CD4-positive, alpha-beta T cell treated with Interleukin-10 for 1 hour (primary cell): ENCODE measurements around the gene PPP1R26.

Experiments
- DNase-seq: peaks from one replicate; pipeline ENCODE4 v3.0.0-alpha.2; 2020

The PPP1R26 gene

DNA sequence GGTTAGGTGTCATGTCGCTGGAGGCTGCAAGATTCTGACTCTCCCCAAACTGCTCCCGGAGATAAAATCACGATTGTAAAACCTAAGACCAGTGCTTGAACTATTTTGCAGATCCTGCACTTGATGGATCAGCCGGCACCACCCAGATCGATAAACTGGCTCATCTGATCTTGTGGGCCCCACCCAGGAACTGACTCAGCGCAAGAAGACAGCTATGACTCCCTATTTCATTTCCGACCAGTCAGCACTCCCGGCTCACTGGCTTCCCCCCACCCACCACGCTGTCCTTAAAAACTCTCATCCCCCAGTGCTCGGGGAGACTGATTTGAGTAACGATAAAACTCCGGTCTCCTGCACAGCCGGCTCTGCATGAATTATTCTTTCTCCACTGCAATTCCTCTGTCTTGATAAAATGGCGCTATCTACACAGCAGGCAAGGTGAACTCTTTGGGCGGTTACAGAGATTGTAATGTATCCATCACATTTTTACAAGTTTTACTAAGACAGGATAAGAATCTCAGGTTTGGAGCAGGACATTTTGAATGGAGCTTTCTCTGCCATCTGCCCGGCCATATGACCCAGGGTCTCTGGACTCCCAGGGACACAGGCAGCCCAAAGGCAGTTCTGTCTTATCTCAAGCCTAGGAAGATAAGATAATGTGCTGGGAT, 10.6 kb upstream of the PPP1R26 start:
- peak; percentile 43 for DNase-seq

- no peak for DNase-seq
Observed at GRCh38 chr9:135471791-135472640, 7.6 kb upstream of the PPP1R26 start.

- no peak for DNase-seq
Observed at GRCh38 chr9:135473972-135474543, 5.5 kb upstream of the PPP1R26 start.

GRCh38 chr9:135474915-135475314, 4.7 kb upstream of the PPP1R26 start:
- DNase-seq = peak; percentile 8

DNA sequence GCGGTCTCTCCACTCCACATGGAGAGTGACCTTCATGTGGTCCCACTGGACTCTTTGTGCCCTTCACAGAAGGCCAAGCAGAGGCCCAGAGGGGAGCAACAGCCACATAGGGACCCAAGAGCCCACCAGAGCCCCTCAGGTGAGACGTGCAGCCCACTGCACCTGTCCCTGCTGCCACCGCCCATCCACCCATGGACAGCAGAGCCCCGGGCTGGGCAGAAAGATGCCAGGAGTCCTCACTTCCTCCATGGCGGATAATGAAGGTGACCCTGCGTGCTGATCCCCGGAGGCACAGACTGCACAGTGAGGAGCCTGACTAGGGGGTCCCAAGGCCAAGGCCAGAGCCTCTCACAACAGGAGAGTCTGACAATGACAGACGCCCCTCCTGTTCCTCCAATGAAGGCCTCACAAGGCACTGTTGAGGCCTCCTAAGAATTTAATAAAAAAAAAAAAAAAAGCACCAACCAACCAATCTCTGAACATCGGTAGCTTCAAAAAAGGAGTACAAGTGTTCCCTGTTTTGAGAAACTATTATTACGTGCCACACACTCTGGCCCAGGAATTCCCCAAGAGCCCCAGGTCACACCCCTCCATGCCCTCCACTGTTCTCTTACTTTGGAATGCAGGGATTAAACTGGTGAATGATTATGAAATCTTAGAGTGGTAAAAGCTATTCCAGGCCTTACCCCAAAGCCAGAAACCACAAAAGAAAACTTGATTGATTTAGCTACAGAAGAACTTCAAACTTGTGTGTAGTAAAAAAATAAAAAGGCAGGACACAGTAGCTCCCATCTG, 2.8 kb upstream of the PPP1R26 start:
- no peak for DNase-seq

DNA sequence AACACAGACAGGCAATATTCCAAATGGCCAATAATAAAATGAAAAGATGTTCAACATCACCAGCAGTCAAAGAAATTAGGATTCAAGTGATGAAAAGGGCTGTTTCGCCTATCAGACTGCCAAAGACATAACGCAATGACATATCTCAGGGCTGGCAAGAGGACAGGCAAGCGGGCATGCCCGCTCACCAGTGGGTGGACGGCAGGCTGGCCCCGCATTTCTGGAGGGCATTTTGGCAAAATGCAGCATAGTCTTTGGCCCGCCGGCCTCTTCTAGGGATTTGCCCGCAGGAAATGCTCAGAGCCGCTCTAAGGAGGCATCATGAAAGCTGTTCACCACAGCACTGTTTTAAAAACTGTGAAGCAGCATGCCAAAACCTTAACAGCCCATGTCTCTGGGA, 1.4 kb upstream of the PPP1R26 start:
- no peak for DNase-seq

- DNase-seq = no peak
Observed at GRCh38 chr9:135478829-135479468, 633 bp upstream of the PPP1R26 start.

DNA sequence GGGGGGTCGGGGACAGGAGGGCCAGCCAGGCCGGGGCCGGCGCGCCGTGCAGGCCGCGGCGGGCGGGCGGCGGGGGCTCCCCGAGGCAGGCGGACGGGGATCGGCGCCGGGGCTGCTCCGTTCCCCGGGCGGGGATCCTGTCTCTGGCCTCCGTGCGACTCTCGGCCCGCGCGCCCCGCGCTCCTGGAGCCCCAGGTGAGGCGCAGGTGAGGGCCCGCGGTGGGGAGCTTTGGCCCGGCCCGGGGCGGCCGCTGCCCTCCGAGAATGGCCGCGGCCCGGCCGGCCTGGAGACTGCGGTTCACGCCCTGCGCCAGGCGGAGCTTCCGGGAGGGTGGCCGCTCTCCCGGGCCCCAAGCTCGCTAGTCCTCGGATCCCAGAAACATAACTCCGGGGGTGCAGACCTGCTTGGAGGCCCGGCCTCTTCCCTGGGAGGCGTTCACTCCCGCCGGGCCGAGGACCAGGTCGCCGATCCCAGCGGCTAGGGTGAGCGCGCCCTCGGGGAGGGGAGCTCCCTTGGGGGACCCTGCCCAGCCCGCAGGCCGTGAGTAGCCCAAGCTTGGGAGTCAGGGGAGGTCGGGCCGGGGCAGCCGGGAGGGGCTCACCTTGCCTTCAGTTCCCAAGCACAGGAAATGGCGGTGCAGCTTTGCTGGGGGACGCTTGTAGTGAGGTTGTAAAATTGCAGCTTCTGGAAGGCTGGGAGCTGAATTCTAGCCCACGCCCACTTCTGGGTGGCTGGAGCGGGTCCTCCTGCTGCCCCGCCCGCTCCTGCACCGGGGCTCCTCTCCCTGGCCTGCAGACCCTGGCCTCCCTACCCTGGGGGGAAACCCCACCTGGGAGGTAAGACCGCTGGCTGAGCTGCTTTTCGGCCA, 723 bp downstream of the PPP1R26 start:
- no peak for DNase-seq

DNA sequence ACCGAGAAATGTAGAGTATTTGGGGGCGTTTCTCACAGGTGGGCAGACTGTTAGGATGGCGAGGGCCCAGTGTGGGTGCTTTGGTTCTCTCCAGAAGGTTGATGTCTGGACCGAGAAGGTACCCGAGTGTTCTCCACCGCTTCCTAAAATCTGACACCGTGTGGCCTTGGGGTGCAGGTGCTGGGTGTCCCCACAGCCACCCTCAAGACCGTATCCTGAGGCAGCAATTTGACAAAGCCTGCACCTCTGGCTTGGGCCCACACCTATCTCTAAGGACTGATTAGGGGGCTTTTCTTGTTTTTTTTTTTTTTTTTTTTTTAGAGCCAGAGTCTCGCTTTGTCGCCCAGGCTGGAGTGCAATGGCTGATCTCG, 1.3 kb downstream of the PPP1R26 start:
- DNase-seq = no peak

DNA sequence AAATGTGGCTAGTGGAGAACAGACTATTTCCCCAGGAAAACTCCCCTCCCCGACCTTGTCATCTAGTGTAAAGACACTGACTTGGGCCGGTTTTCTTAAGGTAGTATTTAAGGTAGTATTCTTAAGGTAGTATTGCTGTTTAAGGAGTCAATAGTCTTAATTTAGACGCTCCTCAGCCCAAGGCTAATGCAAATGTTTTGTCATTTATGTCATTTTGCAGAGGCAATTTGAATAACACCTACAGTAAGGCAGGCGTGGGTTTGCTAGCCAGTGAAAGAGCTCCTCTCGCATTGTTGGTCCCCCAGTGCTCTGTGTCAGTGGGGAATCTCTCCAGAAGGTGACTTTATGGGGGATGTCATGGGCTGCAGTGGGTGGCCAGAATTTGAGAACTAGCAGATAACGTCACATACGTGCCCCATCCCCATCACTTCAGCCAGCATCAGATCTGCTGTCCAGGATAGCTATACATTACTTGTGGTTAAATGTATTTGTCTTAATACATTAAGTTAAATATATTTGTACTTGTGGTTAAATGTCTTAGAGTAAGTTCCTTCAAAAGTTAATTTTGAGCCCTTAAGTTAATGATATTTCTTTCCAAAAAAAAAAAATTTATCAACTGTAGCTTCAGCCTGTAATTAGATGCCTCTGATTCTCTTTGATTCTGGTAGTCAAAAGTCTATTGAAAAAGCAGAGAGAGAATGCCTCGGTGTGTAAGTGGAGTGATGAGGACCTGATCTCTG, 2.6 kb downstream of the PPP1R26 start:
- no peak for DNase-seq

DNA sequence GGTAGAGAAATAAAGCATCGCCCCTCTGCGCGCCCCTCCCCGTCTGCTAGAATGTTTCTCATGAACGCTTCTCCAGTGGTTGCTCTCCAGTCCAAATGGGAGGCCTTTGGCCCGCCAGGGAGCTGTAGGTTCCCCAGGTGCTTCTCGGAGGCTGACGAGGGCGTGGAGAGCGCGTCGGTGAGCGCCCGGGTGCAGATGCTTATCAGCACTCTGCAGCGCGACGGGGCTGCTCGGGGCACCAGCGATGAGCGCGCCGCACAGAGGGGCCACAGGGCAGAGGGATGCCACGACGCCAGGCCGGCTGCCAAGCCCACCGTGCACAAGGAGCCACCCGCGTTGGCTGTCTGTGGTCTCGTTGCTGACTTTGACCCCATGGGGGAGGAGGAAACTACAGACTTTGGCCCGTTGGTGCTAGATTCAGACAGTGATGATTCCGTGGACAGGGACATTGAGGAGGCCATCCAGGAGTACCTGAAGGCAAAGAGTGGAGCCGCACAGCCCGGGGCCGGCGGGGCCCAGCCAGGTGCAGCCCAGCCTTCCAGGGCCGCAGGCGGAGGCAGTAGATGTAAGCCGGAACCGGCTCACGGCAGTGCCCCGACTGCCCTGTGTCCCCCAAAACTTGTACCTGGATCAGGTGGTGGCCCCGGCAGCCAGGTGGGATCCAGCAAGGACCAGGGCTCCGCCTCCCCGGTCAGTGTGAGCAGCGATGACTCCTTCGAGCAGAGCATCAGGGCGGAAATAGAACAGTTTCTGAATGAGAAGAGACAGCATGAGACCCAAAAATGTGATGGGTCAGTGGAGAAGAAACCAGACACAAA, 5.1 kb downstream of the PPP1R26 start:
- DNase-seq = no peak

- DNase-seq = no peak
Observed at GRCh38 chr9:135485385-135485784, 5.8 kb downstream of the PPP1R26 start.

GRCh38 chr9:135485832-135486231, 6.2 kb downstream of the PPP1R26 start:
- no peak for DNase-seq

GRCh38 chr9:135486267-135487065, 6.9 kb downstream of the PPP1R26 start:
- DNase-seq = no peak

- DNase-seq = no peak
Observed at GRCh38 chr9:135487281-135488012, 7.9 kb downstream of the PPP1R26 start.

GRCh38 chr9:135488013-135488330, 8.4 kb downstream of the PPP1R26 start:
- DNase-seq = no peak

DNA sequence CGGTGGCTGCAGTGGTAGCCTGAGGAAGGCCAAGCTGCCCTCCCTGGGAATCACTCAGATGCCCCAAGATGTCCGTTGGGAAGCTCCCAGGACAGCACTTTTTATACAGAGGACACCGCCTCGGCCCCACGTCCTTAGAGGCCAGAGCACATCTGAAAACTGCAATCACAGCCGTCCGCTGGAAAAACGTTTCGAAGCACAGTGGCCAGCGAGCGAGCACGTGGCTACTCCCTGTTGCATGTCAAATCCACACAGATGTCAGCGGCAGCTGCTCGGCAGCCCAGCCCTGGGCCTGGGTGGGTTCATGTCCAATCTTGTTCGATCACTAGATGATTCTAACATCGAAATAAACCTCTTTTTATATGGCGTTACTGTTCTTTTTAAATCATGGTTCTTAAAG, 8.9 kb downstream of the PPP1R26 start:
- no peak for DNase-seq

DNA sequence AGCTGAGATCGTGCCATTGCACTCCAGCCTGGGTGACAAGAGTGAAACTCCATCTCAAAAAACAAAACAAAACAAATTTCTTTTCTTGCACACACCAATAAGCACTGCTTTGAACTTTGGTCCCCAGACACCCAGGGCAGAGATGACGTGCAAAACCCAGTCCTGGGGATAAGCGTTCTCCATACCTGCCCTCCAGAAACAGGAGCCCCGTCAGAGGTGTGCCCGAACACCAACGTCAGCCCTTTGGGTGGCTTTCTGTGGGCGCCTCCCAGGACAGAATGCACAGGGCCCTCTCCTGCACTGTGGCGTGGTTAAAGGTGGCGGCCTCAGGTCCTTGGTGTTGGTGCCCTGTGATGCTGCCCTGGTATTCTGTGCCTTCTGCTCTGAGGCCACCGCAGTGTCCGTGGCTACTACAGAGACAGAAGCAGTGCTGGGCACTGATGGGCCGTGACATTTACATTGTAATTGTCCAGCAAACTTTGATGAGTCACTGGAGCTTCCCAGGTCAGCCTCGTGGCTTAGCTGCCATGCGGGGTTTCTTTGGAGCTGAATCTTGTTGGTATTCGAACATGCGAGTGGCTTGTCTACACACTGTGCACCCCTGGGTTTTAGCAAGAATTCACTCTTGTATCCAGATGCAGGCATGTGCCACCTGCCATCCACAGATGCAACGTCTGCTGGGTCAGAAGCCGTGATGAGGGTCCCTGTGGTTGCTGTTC, 9.8 kb downstream of the PPP1R26 start:
- no peak for DNase-seq
